Panc1 (cell line): ENCODE results near the gene LAMB1.
A peak's percentile ranks its signal among the peaks of the same experiment; 100 is the strongest.

Experiments used
- POLR2AphosphoS5 ChIP-seq: IDR thresholded peaks from 2 replicates; pipeline ENCODE4 v1.6.1; 2012; ENCODE audit warnings: mild to moderate bottlenecking, low read depth, low read length, moderate library complexity
- TCF7L2 ChIP-seq: IDR thresholded peaks from 2 replicates; pipeline ENCODE4 v1.6.1; 2011; ENCODE audit warnings: mild to moderate bottlenecking, low read depth, low read length, inconsistent platforms
- TF ChIP-seq, protein P1 (sequence below): fragments of 450-650 bp; IDR thresholded peaks from 2 replicates; pipeline ENCODE4 v1.5.1; 2017; ENCODE audit warnings: mild to moderate bottlenecking
- TF ChIP-seq, protein P2 (sequence below), 2 experiments: IDR thresholded peaks; 2 replicates each; pipeline ENCODE4 v1.6.1; 2011 to 2012; ENCODE audit warnings: low read depth in 2 of 2, control low read depth in 1 of 2, low read length in 1 of 2, mild to moderate bottlenecking in 1 of 2, moderate library complexity in 1 of 2; ENCODE audit not compliant: insufficient read depth in 1 of 2

DNA sequence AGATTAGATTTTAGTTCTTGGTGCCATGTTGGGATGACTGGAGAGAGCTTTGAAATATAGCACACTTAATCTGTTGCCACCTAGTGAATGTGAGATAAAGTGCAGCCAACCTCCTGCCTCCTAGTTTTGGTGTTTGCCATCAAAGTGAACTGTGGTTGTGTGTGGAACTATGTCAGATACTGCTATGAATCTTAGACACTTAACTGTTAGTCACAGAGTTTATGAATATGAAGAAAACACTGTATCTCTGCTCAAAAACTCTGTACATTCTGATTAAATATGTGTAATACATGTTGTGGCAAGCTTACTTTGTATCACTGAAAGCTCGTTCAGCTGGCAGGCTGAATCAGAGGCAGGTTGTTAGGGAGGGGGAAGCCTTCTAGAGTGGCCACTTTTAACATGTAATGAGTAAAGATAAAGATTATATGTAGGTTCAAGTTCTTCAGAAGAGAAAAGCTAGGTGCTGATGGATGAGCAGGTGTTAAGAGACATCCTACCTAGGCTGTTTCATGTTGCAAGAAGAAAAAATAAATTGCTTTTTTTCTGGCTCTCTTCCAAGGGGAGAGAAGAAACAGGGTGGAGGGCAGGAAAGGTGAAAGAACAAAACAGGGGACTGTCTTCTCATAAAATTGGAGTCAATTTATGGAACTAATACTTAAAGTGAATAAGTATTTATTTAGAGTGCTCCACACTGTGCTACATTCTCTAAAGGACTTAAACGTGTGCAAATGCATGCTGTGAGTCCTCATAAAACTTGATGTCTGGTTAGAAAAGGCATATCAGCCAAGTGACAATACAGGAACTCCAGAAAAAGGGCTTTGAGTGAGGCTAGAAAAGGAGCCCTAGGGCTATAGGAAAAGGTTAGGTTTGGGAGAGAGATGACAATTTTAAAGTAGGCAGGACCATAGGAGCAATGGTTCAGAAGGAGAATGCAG lies 14.1 kb upstream of the LAMB1 start:
- TF ChIP-seq, protein P1, sequence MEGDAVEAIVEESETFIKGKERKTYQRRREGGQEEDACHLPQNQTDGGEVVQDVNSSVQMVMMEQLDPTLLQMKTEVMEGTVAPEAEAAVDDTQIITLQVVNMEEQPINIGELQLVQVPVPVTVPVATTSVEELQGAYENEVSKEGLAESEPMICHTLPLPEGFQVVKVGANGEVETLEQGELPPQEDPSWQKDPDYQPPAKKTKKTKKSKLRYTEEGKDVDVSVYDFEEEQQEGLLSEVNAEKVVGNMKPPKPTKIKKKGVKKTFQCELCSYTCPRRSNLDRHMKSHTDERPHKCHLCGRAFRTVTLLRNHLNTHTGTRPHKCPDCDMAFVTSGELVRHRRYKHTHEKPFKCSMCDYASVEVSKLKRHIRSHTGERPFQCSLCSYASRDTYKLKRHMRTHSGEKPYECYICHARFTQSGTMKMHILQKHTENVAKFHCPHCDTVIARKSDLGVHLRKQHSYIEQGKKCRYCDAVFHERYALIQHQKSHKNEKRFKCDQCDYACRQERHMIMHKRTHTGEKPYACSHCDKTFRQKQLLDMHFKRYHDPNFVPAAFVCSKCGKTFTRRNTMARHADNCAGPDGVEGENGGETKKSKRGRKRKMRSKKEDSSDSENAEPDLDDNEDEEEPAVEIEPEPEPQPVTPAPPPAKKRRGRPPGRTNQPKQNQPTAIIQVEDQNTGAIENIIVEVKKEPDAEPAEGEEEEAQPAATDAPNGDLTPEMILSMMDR: peak; percentile 66
- no peak for TF ChIP-seq POLR2AphosphoS5
- 0 out of 2 replicates have a peak, but pooled peaks have one; percentile 26 for TF ChIP-seq TCF7L2
- TF ChIP-seq, protein P2, sequence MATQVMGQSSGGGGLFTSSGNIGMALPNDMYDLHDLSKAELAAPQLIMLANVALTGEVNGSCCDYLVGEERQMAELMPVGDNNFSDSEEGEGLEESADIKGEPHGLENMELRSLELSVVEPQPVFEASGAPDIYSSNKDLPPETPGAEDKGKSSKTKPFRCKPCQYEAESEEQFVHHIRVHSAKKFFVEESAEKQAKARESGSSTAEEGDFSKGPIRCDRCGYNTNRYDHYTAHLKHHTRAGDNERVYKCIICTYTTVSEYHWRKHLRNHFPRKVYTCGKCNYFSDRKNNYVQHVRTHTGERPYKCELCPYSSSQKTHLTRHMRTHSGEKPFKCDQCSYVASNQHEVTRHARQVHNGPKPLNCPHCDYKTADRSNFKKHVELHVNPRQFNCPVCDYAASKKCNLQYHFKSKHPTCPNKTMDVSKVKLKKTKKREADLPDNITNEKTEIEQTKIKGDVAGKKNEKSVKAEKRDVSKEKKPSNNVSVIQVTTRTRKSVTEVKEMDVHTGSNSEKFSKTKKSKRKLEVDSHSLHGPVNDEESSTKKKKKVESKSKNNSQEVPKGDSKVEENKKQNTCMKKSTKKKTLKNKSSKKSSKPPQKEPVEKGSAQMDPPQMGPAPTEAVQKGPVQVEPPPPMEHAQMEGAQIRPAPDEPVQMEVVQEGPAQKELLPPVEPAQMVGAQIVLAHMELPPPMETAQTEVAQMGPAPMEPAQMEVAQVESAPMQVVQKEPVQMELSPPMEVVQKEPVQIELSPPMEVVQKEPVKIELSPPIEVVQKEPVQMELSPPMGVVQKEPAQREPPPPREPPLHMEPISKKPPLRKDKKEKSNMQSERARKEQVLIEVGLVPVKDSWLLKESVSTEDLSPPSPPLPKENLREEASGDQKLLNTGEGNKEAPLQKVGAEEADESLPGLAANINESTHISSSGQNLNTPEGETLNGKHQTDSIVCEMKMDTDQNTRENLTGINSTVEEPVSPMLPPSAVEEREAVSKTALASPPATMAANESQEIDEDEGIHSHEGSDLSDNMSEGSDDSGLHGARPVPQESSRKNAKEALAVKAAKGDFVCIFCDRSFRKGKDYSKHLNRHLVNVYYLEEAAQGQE (IDR thresholded peaks at IDR 0.05; ENCODE audit: insufficient read depth in 1 of 2, low read depth in 2 of 2, low read length in 1 of 2): no peak
